ENCODE data around the gene CD44.

CD44 gene

DNA sequence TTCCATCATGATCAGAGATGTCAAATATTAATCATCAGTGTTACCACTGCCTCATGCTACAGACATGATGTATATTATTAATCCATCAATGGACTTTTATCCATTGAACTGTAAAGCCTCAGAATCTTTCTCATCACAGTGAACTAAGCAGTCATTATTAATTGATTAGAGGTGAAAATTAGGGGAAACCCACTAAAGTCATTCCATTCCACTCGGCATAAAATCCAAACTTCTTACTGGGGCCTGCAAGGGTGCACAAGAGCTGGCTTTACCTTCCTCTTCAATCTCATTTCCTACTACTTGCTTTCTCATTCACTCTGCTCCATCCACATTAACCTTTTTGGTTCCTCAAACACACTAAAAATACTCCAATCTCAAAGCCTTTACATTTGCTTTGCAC lies 7.9 kb upstream of the CD44 start:
- no peak for DNase-seq (ENCODE audit: low read depth)
- TF ChIP-seq, protein P1, sequence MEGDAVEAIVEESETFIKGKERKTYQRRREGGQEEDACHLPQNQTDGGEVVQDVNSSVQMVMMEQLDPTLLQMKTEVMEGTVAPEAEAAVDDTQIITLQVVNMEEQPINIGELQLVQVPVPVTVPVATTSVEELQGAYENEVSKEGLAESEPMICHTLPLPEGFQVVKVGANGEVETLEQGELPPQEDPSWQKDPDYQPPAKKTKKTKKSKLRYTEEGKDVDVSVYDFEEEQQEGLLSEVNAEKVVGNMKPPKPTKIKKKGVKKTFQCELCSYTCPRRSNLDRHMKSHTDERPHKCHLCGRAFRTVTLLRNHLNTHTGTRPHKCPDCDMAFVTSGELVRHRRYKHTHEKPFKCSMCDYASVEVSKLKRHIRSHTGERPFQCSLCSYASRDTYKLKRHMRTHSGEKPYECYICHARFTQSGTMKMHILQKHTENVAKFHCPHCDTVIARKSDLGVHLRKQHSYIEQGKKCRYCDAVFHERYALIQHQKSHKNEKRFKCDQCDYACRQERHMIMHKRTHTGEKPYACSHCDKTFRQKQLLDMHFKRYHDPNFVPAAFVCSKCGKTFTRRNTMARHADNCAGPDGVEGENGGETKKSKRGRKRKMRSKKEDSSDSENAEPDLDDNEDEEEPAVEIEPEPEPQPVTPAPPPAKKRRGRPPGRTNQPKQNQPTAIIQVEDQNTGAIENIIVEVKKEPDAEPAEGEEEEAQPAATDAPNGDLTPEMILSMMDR (IDR thresholded peaks at IDR 0.05; ENCODE audit: control insufficient read depth, extremely low read depth, insufficient read depth) = no peak
- H3K4me3 ChIP-seq (ENCODE audit: low read depth, low read length) = no peak overlapping the region

DNA sequence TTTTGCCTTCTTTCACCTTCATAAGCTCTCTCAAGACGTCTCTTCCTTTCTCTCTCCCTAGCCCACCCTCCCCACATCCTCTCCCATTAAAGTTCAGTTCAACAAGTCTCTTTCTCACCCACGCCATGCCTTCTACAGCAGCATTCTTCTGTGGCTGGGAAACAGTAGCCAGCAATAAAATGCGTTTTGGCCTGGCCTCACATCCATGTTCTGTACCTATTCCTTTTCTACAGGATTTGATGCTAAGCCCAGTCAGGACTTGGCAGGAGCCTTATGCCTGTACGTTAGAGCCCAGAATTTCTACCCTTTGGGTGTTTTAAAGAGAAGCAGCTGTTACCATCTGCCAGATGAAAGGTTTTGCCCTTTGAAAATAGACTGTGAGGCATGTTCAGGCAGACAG lies 7.1 kb upstream of the CD44 start:
- no peak for DNase-seq (ENCODE audit: low read depth)
- TF ChIP-seq, protein P1 (IDR thresholded peaks at IDR 0.05; ENCODE audit: control insufficient read depth, extremely low read depth, insufficient read depth) = no peak
- no peak overlapping the region for H3K4me3 ChIP-seq (ENCODE audit: low read depth, low read length)

DNA sequence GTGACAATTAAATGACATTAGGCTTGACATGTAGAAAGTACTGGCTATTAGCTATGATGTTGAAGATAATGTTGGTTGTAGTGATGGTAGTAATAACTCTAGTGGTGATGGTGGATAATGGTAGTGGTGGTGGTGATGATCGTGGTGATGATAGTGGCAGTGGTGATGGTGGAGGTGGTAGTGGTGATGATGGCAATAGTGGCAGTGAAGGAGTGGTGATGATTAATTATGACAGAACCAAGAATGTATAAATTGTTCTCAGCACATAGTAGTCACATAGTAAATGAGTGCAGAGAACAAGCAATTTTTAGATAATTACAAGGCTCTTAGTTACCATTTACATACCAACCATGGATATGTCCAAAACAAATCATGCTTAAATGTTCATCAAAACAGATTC lies 5.3 kb upstream of the CD44 start:
- no peak overlapping the region for H3K4me3 ChIP-seq (ENCODE audit: low read depth, low read length)
- DNase-seq (ENCODE audit: low read depth) = no peak
- TF ChIP-seq, protein P1 (IDR thresholded peaks at IDR 0.05; ENCODE audit: control insufficient read depth, extremely low read depth, insufficient read depth) = no peak

DNA sequence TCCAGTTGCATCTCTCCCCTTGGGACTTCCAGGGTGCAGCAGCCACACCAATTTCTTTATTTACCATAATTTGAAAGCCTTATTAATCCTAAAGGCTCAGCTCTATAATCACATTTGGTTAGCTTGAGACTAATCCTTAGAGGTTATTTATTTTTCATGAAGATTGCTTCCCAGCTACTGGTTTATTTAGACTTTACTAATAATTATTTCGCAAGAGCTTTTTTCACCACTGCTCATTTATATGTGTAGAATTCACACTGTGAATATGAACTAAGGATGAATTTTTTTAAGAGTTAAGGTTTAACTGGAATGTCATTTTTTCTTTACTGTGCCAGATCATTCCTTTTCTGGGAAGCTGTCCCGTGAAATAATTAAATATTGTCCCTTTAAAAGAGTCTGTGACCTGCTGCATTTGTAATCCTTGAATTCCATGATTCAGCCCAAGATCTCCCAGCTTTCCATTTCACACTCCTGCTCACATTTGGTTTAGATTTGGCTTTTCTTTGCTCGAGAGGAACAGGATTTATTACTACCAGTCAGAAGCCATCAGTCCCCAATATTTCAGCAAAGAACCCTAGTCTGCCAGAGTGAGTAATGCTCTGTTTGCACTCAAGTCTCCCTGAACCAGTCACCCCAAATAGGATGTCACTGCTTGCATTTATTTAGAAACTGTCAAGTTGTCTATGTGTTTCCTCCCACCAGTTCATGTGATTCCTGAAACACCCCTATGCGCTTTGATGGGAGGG lies 4.4 kb upstream of the CD44 start:
- H3K4me3 ChIP-seq (ENCODE audit: low read depth, low read length) = no peak overlapping the region
- DNase-seq (ENCODE audit: low read depth) = no peak
- TF ChIP-seq, protein P1 (IDR thresholded peaks at IDR 0.05; ENCODE audit: control insufficient read depth, extremely low read depth, insufficient read depth) = no peak

DNA sequence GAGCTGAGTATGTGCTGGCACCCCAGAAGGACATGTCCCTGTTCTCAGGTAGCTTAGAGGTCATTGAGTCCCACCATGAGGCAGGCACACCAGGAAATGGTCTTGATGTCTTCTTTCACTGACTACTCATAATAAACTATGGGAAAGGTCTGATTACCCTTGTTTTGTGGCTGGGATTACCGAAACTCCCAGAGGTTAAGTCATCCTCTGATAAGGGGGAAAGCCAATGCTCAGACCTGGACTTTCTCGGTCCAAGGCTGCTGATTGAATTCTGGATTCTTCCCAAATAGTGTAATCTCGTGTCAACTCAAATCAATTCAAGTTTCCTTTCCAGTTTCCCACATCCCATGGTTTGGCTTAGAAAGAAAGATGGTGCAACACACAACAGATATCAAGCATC lies 3.7 kb upstream of the CD44 start:
- DNase-seq (ENCODE audit: low read depth) = no peak
- TF ChIP-seq, protein P1 (IDR thresholded peaks at IDR 0.05; ENCODE audit: control insufficient read depth, extremely low read depth, insufficient read depth) = no peak
- no peak overlapping the region for H3K4me3 ChIP-seq (ENCODE audit: low read depth, low read length)

DNA sequence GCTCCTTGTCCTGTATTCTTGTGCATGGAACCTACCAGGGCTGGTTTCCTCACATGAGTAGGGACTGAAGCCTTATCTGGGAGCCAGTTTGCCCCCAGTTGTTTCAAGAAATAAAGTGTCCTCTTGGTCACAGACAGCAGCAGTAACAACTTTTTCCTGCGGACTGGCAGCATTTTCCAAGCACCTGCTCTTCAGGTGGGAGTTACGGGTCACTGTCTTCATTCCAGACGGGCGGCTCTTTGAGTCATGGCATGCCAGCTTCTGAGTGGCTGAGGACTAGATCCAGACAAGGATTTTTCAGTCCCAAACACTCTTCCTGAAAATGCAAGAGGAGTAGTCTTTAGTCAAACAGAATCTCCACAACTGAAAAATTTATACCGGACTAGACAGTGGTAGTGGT lies 2.7 kb upstream of the CD44 start:
- no peak for DNase-seq (ENCODE audit: low read depth)
- no peak overlapping the region for H3K4me3 ChIP-seq (ENCODE audit: low read depth, low read length)
- TF ChIP-seq, protein P1 (IDR thresholded peaks at IDR 0.05; ENCODE audit: control insufficient read depth, extremely low read depth, insufficient read depth) = no peak

DNA sequence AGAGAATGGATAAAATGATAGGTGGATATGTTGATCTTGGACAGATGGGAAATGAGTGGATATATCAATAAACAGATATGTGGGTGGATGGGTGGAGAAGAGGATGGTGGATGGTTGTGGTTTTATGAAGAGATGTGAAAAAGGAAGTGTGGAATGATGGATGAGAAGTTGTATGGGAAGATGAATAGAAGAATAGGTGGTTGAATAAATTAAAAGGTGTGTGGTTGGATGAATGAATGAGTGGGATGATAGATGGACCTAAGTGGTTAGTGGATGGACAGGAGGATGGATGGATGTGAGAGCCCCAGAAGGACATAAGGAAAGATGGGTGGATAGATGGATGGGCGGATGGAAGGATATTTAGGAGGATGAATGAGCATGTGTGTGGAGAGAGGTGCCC lies 913 bp upstream of the CD44 start:
- TF ChIP-seq, protein P1 (IDR thresholded peaks at IDR 0.05; ENCODE audit: control insufficient read depth, extremely low read depth, insufficient read depth) = no peak
- DNase-seq (ENCODE audit: low read depth) = no peak
- H3K4me3 ChIP-seq (ENCODE audit: low read depth, low read length) = no peak overlapping the region

All from LNCaP clone FGC (cell line).